DND-41 (cell line): ENCODE data around the gene EPC1.
"Not testable (repeated sequence)": the region's sequence is repeated elsewhere in the genome, so short reads cannot be mapped to it uniquely, and the experiment has no call there.

ENCODE experiments used
- ATAC-seq: fragments of 200-7000 bp; cut with Tn5 transposase; 3 replicates; pipeline ENCODE4 v1.9.1; 2021; ENCODE audit warnings: low read depth; ENCODE audit not compliant: insufficient read depth
- DNase-seq: peaks from one replicate; pipeline ENCODE4 v3.0.0-alpha.2; 2020
- H2AFZ ChIP-seq: 2 replicates; pipeline ENCODE4 v1.6.0; 2012; ENCODE audit warnings: low read depth, low read length
- H3K27ac ChIP-seq: 2 replicates; pipeline ENCODE4 v1.5.1; 2012; ENCODE audit warnings: low read length, inconsistent platforms
- H3K27me3 ChIP-seq: fragments of 200-600 bp; sonication (generic); 2 replicates; pipeline ENCODE4 v1.6.0; 2012; ENCODE audit warnings: low read length, mild to moderate bottlenecking, inconsistent platforms; ENCODE audit not compliant: insufficient read depth, poor library complexity
- H3K36me3 ChIP-seq: 2 replicates; pipeline ENCODE4 v1.5.1; 2012; ENCODE audit warnings: low read length, inconsistent platforms; ENCODE audit not compliant: insufficient read depth
- H3K4me1 ChIP-seq: 2 replicates; pipeline ENCODE4 v1.5.1; 2012; ENCODE audit warnings: mild to moderate bottlenecking, low read length; ENCODE audit not compliant: insufficient read depth
- H3K4me2 ChIP-seq: 2 replicates; pipeline ENCODE4 v1.6.0; 2012; ENCODE audit warnings: mild to moderate bottlenecking, moderate library complexity, low read length, inconsistent platforms; ENCODE audit not compliant: insufficient read depth
- H3K4me3 ChIP-seq, 2 experiments: fragments of 200-600 bp in 1 of 2; shearing (Covaris generic) in 1 of 2; 2 replicates each; pipeline ENCODE4 v1.5.1; 2012 to 2016; ENCODE audit warnings: inconsistent platforms in 2 of 2, low read length in 2 of 2, mild to moderate bottlenecking in 2 of 2, low read depth in 1 of 2, moderate library complexity in 1 of 2
- H3K79me2 ChIP-seq: 2 replicates; pipeline ENCODE4 v1.6.0; 2012; ENCODE audit warnings: low read length, inconsistent platforms; ENCODE audit not compliant: insufficient read depth
- H3K9ac ChIP-seq: 2 replicates; pipeline ENCODE4 v1.6.0; 2012; ENCODE audit warnings: low read depth, mild to moderate bottlenecking, inconsistent platforms, low read length, moderate library complexity
- H3K9me3 ChIP-seq: 2 replicates; pipeline ENCODE4 v1.5.1; 2012; ENCODE audit warnings: low read length, moderate library complexity, mild to moderate bottlenecking, inconsistent platforms; ENCODE audit not compliant: insufficient read depth, severe bottlenecking
- H4K20me1 ChIP-seq: 2 replicates; pipeline ENCODE4 v1.6.0; 2012; ENCODE audit warnings: low read length; ENCODE audit not compliant: insufficient read depth
- CTCF ChIP-seq: IDR thresholded peaks from 2 replicates; pipeline ENCODE4 v1.5.1; 2012; ENCODE audit warnings: borderline replicate concordance, low read length, moderate library complexity, mild to moderate bottlenecking; ENCODE audit not compliant: poor library complexity, severe bottlenecking; ENCODE audit errors: extremely low read depth
- EZH2 ChIP-seq: IDR thresholded peaks from 3 replicates; pipeline ENCODE4 v1.6.1; 2012; ENCODE audit warnings: borderline replicate concordance, low read depth, mild to moderate bottlenecking, moderate library complexity, low read length, inconsistent platforms; ENCODE audit not compliant: severe bottlenecking

EPC1 gene

DNA sequence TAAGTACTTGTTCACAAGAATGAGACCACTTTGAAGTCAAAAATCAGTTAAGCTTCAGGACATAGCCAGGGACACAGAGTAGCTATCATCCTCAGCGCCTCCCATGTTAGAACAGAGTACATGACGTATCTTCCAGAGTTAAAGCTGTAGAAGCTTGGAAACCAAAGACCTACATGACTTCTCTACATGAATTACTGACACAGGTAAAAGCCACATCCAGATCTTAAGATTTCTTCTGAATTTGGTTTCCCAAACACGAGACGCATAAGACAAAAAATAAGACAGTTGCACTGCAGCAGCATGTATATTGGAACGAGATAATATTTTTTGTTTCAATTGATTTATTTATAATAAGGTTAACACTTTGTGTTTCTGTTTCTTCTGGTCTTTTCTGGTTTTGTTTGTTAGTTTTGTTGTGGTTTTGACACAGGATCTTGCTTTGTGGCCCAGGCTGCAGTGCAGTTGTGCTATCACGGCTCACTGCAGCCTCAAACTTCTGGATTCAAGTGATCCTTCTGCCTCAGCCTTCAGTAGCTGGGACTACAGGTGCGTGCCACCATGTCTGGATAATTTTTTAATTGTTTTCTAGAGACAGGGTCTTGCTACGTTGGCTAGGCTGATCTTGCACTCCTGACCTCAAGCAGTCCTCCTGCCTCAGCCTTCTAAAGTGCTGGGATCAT, 10.2 kb upstream of the EPC1 start:
- Histone ChIP-seq H3K4me2 (no peak overlapping the region), H2AFZ (no peak overlapping the region), H3K27me3 (no peaks in the 10 kb centered on the region), H3K79me2 (peaks cover 95% of the 10 kb centered on the region), H3K9ac (no peak overlapping the region), H3K4me1 (peaks cover 2% of the 10 kb centered on the region; the same call in 1 of the 2 replicates), H3K4me3 (no peak overlapping the region), H3K36me3 (peaks cover 5% of the 10 kb centered on the region), H4K20me1 (peaks cover 11% of the 10 kb centered on the region), H3K27ac (peak overlapping the region; percentile 36; the same call in 1 of the 2 replicates), H3K9me3 (no peaks in the 10 kb centered on the region)
- ATAC-seq (peak; percentile 64), DNase-seq (no peak)
- TF ChIP-seq CTCF (no peak), EZH2 (no peak)

DNA sequence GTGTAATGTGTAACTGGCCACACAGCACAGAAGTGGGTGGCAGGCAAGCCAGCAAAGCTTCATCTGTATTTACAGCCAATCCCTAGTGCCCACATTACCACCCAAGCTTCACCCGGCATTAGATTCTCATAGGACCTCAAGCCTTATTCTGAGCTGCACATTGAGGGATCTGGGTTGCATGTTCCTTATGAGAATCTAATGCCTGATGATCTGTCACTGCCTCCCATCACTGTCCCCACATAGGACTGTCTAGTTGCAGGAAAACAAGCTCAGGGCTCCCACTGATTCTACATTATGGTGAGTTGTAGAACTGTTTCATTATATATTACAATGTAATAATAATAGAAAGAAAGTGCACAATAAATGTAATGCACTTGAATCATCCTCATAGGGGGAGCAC, 7.7 kb upstream of the EPC1 start:
- not testable (repeated sequence) for H3K4me2 ChIP-seq, H2AFZ ChIP-seq, H4K20me1 ChIP-seq, H3K9ac ChIP-seq, H3K27me3 ChIP-seq, H3K27ac ChIP-seq, DNase-seq, H3K36me3 ChIP-seq, H3K4me1 ChIP-seq, H3K9me3 ChIP-seq, H3K4me3 ChIP-seq, ATAC-seq
- H3K79me2 ChIP-seq: peaks cover 86% of the 10 kb centered on the region

DNA sequence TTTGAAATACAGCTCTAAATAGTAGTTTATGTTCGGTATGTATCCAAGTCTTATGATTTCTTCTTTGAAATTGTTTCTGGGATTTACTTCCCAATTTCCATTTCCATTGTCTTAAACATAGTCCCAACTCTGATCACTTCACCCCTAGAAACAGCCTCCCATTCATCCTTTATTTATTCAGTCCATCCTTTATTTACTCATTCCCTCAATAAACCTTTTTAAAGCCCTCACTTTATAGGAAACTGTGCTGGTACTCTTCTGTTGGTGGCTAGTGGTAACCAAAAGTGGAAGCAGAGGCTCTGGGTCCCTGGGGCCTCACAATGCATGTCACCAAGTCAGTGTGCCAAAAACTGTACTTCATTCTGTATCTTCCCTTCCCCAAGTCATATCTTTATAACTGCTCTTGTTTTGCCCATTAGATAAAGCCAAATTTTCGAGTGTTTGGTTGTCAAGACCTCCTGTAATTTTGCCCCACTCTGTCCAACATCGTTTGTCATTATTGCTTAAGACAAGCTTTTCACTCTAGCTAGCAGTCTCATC, 3.9 kb upstream of the EPC1 start:
- H3K9me3 ChIP-seq: no peaks in the 10 kb centered on the region
- ATAC-seq (no peak), DNase-seq (no peak)
- no peak overlapping the region for H3K4me3 ChIP-seq
- H3K4me1 ChIP-seq: peaks cover 13% of the 10 kb centered on the region
- H3K79me2 ChIP-seq: peaks cover 79% of the 10 kb centered on the region
- H3K27me3 ChIP-seq: no peaks in the 10 kb centered on the region
- H3K9ac ChIP-seq: no peak overlapping the region
- peaks cover 5% of the 10 kb centered on the region; the same call in 1 of the 2 replicates for H3K36me3 ChIP-seq
- TF ChIP-seq CTCF (no peak), EZH2 (no peak)
- no peak overlapping the region for H2AFZ ChIP-seq
- H3K4me2 ChIP-seq: no peak overlapping the region
- H4K20me1 ChIP-seq: peaks cover 5% of the 10 kb centered on the region
- H3K27ac ChIP-seq: no peak overlapping the region

GRCh38 chr10:32349968-32350738, 3.2 kb upstream of the EPC1 start:
- Histone ChIP-seq H3K9ac (no peak overlapping the region), H3K36me3 (peaks cover 9% of the 10 kb centered on the region; the same call in 1 of the 2 replicates), H3K27me3 (no peaks in the 10 kb centered on the region), H3K4me3 (no peak overlapping the region), H3K4me2 (no peak overlapping the region), H3K9me3 (no peaks in the 10 kb centered on the region), H3K79me2 (peaks cover 79% of the 10 kb centered on the region), H3K4me1 (peaks cover 18% of the 10 kb centered on the region), H4K20me1 (peaks cover 7% of the 10 kb centered on the region), H2AFZ (no peak overlapping the region), H3K27ac (no peak overlapping the region)
- TF ChIP-seq CTCF: no peak
- TF ChIP-seq EZH2: no peak
- ATAC-seq (no peak), DNase-seq (no peak)
